HG02852 (cell line): ENCODE data around the gene IQUB.
"Not testable (repeated sequence)": the region's sequence is repeated elsewhere in the genome, so short reads cannot be mapped to it uniquely, and the experiment has no call there.

Experiments
- ATAC-seq: cut with Tn5 transposase; IDR thresholded peaks from one replicate; pipeline ENCODE4 v1.9.1; 2021; ENCODE audit warnings: mild to moderate bottlenecking, moderate library complexity; ENCODE audit not compliant: unreplicated experiment

IQUB gene

GRCh38 chr7:123548406-123548805, 14.0 kb upstream of the IQUB start:
- ATAC-seq: no peak

GRCh38 chr7:123539871-123540270, 5.5 kb upstream of the IQUB start:
- no peak for ATAC-seq

GRCh38 chr7:123538897-123539296, 4.5 kb upstream of the IQUB start:
- no peak for ATAC-seq

GRCh38 chr7:123538189-123538714, 3.9 kb upstream of the IQUB start:
- no peak for ATAC-seq

- no peak for ATAC-seq
Observed at GRCh38 chr7:123537026-123537642, 2.7 kb upstream of the IQUB start.

- no peak for ATAC-seq
Observed at GRCh38 chr7:123535517-123535916, 1.1 kb upstream of the IQUB start.

- peak; percentile 21 for ATAC-seq
Observed at GRCh38 chr7:123533929-123534382, 439 bp downstream of the IQUB start.

GRCh38 chr7:123533553-123533917, 860 bp downstream of the IQUB start:
- no peak for ATAC-seq

- ATAC-seq: peak; percentile 16
Observed at GRCh38 chr7:123532788-123533552, 1.4 kb downstream of the IQUB start.

GRCh38 chr7:123532343-123532742, 2.1 kb downstream of the IQUB start:
- not testable (repeated sequence) for ATAC-seq

- ATAC-seq: not testable (repeated sequence)
Observed at GRCh38 chr7:123530035-123530591, 4.3 kb downstream of the IQUB start.

GRCh38 chr7:123528265-123528664, 6.1 kb downstream of the IQUB start:
- ATAC-seq: no peak

GRCh38 chr7:123527712-123528225, 6.6 kb downstream of the IQUB start:
- ATAC-seq: not testable (repeated sequence)

GRCh38 chr7:123526533-123526932, 7.9 kb downstream of the IQUB start:
- ATAC-seq: not testable (repeated sequence)

- no peak for ATAC-seq
Observed at GRCh38 chr7:123522066-123522465, 12.3 kb downstream of the IQUB start.

GRCh38 chr7:123505221-123505620, 29.2 kb downstream of the IQUB start:
- ATAC-seq: no peak

- ATAC-seq: no peak
Observed at GRCh38 chr7:123502201-123502600, 32.2 kb downstream of the IQUB start.

- ATAC-seq: no peak
Observed at GRCh38 chr7:123500878-123501489, 33.4 kb downstream of the IQUB start.

GRCh38 chr7:123499211-123499970, 35.0 kb downstream of the IQUB start:
- no peak for ATAC-seq

- ATAC-seq: no peak
Observed at GRCh38 chr7:123498601-123499000, 35.8 kb downstream of the IQUB start.
